Right lobe of liver (tissue), 6 donors: ENCODE results near the gene EXPH5. TPM values are rescaled to one million over a fixed set of nuclear protein-coding genes. Genes with fewer than 3 reads are reported as not detected.
A peak's percentile ranks its signal among the peaks of the same experiment; 100 is the strongest.

Experiments used
- ATAC-seq, 4 donors: fragments of 200-7000 bp; cut with Tn5 transposase; one replicate each; pipeline ENCODE4 v1.9.1; 2020; ENCODE audit warnings: mild to moderate bottlenecking in 4 of 4, moderate library complexity in 4 of 4
- DNase-seq, 3 donors: peaks; one replicate each; pipeline ENCODE4 v3.0.0-alpha.2; 2020
- H3K27ac ChIP-seq, 3 donors: fragments of 200-600 bp; one replicate each; pipeline ENCODE4 v1.8.0; 2022
- H3K27me3 ChIP-seq, 2 donors: fragments of 200-600 bp; one replicate each; pipeline ENCODE4 v1.8.0; 2022
- H3K36me3 ChIP-seq, 4 donors: fragments of 200-600 bp; sonication (generic) in 1 of 4; one replicate each; pipeline versions ENCODE4 v1.5.1 to v1.8.0; 2017 to 2022; ENCODE audit warnings: control low read depth in 1 of 4
- H3K4me1 ChIP-seq, 4 donors: fragments of 200-600 bp; sonication (generic) in 1 of 4; one replicate each; pipeline versions ENCODE4 v1.5.1 to v1.8.0; 2017 to 2022; ENCODE audit warnings: control low read depth in 1 of 4
- H3K4me3 ChIP-seq, 3 donors: fragments of 200-600 bp; one replicate each; pipeline ENCODE4 v1.8.0; 2022
- H3K9me3 ChIP-seq, 4 donors: fragments of 200-600 bp; sonication (generic) in 1 of 4; one replicate each; pipeline versions ENCODE4 v1.5.1 to v1.8.0; 2017 to 2022; ENCODE audit warnings: control low read depth in 1 of 4
- CTCF ChIP-seq, 4 donors: fragments of 200-600 bp in 3 of 4; fragments of 450-650 bp in 1 of 4; IDR thresholded peaks; one replicate each; pipeline versions ENCODE4 v1.5.1 to v1.8.0; 2016 to 2022; ENCODE audit warnings: antibody characterized with exemption in 4 of 4, mild to moderate bottlenecking in 2 of 4
- POLR2A ChIP-seq: fragments of 450-650 bp; IDR thresholded peaks from one replicate; pipeline ENCODE4 v1.6.1; 2017; ENCODE audit warnings: antibody characterized with exemption, mild to moderate bottlenecking
- WGBS: methylation state at CpG from one replicate; pipeline ENCODE4 v1.1.6; 2018; ENCODE audit warnings: low coverage, low lambda C conversion rate; ENCODE audit not compliant: insufficient coverage; ENCODE audit errors: missing lambda C conversion rate; 5-methylcytosine and 5-hydroxymethylcytosine counted together
- intact Hi-C, 2 donors: fragments of 100-400 bp; cut with DNase I; formaldehyde crosslinking; loops; one replicate each; pipeline versions ENCODE4 v1.11.2 to v1.14.1; 2022
- total RNA-seq, 6 experiments: library from RNA; depleted of rRNA in 2 of 6; stranded (reverse); fragments of >200 nt in 2 of 6; fragmentation: NEBNext Ultra II Directional in 3 of 6; extraction: Animal tissue kit (Norgen Biotek cat#: 25700) in 3 of 6; gene quantifications; one replicate each; pipeline versions ENCODE4 v1.1.0 to v1.2.4, GENCODE V29; 2016 to 2023
- donor health status: DM: no; HTN: yes; CAD: no.
- donor health status: DM: no; HTN: no; CAD: no.
- donor health status: DM: no; HTN: no; CAD: no.
- donor health status: DM: no; HTN: yes; CAD: no.
- donor health status: DM: no; HTN: yes; CAD: no.

The EXPH5 gene
- total RNA-seq, 6 experiments from 2014 or later: 8.3 to 12.4 (median 10.2) TPM

GRCh38 chr11:108466405-108466804 is 127.2 kb downstream of the EXPH5 start:
- intact Hi-C loops: no loop called here
- H3K36me3 ChIP-seq: no peaks in the 10 kb centered on the region
- WGBS: 8% methylated on average over 5 of the region's 7 CpGs
- TF ChIP-seq CTCF (IDR thresholded peaks at IDR 0.05) (no peak), POLR2A (no peak)
- no peaks in the 10 kb centered on the region for H3K9me3 ChIP-seq
- H3K27ac ChIP-seq: peak overlapping the region; percentile 88 to 99 (median 98)
- H3K4me3 ChIP-seq: peak overlapping the region; percentile 59 to 64 (median 61)
- DNase-seq (no peak), ATAC-seq (no peak)
- H3K27me3 ChIP-seq: no peaks in the 10 kb centered on the region
- peaks cover 0 to 7% (median 0%) of the 10 kb centered on the region in 4 donors for H3K4me1 ChIP-seq

Other genes with a start within 250 kb of the EXPH5 start
- gene C11orf65, start 126.2 kb downstream of the EXPH5 start, total RNA-seq: under 1 TPM; 0.18 to 0.88 (median 0.58) TPM
- 10 to 100 TPM in 2 of 6 experiments, 1 to 10 TPM in 4; 5.5 to 11.8 (median 9.9) TPM for gene POGLUT3, start 95.4 kb downstream of the EXPH5 start, total RNA-seq
- gene DDX10, start 71.3 kb upstream of the EXPH5 start, total RNA-seq: 10 to 100 TPM in 4 of 6 experiments, 1 to 10 TPM in 2; 7.4 to 13.6 (median 11.3) TPM